Activated CD4-positive, CD25-positive, alpha-beta regulatory T cell treated with anti-CD3 and anti-CD28 coated beads, Interleukin-2, amount 50 U/mL, for 72 hours (primary cell): ENCODE results near the gene UNC5CL.

Source experiments
- DNase-seq: peaks from one replicate; pipeline ENCODE4 v3.0.0; 2021

UNC5CL gene

DNA sequence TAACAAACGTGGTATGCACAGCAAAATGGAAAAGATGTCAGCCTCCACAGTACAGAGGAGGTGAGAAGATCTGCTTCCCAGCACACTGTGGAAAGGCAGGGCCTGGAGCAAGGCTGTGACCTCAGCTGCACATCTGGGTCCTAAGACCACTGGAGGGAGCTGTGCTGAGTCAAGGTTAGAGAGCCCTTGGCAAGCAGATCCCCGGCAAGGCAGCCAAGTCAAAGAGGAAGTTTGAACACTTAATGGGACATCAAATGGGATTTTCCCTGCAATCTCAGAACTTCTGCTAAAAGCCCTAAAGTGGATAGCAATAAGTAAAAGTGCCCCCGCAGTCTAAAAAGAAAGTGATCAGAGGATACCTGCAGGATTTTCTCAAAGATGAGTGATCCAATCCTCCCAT, 39.5 kb downstream of the UNC5CL start:
- no peak for DNase-seq

- no peak for DNase-seq
Observed at GRCh38 chr6:40998661-40999060, 40.4 kb downstream of the UNC5CL start.

DNA sequence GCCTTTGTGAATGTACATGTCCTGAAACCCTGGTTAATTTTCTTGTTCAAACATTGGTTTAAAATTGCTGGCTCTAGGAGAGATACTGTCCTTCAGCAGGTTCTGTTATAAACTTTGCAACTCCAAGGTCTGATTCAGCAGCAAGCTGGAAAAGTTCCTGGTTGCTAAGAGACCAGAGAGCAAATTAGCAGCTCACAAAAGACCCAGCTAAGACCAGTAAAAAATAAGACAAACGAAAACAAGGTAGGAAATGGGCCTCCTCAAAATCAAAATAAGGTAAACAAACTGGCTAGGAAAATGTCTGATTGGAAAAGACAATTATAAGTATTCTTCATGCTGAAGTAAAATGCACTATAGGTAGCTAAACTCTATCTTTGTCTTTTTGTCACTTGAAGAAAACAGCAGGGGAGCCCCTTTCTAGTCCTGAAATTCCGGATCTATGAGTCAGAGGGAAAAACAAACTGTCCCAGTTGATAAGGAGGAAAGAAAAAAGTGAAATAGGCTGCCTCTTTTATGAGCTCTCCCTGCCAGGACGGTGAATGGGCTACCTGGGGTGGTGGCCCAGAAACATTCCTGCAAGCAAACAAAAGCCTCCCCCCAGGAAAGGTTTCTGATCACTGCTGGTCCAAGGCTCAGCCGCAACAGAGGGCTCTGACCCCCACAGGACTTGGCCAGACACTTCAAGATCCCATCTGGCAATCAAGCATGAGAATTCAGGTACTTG, 41.6 kb downstream of the UNC5CL start:
- DNase-seq = no peak

GRCh38 chr6:40996591-40997233, 42.3 kb downstream of the UNC5CL start:
- DNase-seq = no peak

DNA sequence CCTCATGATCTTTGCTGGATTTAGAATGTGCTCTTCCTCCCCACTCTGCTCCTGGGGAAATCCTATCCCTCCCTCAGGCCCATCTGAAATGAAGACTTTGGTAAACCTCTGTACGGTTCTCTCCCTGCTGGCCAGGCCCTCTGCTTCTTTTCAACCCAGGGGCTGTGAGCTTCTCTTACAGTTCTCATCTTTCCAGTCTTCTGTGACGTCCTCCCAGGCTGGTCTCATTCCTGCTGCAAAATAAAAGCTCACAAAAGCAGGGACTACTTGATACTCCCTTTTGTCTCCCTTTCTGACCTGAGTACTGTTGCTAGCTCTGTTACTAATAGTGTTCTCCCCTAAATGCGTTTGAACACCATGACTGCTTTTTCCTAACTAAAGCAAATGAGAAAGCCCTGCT, 46.3 kb downstream of the UNC5CL start:
- no peak for DNase-seq

DNA sequence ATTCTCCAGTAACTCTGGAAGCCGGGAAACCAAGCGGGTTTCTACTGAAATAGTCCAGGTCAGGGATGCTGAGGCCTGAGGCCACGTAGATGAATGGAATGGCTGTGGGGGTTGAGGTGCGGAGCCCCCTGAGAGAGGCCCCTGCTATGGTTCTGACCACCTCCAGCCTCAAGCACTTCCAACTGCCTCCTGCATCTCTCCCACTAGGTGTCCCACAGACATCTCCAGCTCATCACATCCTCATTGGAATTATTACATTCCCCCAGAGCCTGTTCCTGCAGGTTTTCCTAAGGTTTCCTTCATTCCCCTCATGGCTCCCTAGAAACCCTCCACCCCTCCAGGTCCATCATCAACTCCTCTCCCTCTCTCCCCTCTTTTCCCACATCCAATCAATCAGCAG, 48.7 kb downstream of the UNC5CL start:
- no peak for DNase-seq

DNA sequence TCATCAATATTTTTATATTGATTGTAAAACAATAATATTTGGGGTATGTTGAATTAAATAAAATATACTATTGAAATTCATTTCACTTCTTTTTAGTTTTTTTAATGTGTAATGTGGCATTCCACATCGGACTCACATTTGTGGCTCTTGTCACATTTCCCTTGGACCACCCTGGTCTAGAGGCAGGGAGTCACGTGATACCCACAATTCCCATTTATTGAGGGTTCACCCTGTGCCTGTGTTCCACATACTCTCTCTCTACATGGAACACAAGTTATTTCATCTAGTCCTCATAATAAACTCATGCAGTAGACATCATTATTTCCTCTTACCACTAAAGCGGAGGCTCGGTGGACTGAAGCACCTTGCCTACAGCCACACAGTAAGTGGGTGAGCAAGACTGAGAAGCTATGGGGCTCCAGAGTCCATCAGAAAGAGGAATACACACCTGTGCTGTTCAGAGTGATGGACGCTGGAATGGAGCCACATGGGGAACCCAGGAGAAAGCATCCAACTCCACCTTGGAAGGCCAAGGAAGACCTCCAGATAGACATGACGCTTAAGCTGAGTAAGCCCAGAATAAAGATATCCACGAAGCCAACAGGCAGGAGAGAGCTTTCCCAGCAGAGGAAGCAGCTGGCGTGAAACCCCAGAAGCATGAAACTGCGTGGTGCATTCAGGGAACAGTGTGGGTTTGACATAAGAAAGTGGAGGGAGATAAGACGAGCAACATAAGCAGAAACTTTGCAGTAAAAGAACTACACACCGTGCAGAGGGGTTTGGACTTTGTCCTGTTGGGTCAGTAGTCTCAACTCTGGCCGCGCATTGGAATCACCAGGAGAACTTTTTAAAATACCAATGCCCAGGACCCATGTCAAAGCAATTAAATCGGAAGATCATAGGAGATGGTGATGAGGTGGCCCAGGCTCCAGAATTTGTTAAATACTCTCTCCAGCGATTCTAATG, 49.5 kb downstream of the UNC5CL start:
- DNase-seq = no peak

DNA sequence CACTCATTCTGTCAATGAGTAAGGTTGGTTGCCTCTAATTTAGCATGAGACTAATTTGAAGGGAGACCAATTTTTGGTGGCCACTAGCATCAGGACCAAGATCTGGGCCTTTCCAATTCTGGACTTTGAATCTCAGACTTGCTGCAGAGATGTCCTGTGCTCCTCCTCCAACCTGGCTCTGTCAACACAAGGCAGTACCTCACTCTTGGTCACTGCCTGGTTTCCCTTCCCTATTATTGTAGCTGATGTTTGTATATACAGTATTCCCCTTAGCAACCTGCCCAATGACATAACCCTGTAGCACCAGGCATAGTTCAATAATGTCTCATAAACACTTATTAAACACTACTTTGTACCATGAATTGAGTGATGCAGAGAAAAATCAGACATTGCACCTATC, 50.4 kb downstream of the UNC5CL start:
- no peak for DNase-seq

DNA sequence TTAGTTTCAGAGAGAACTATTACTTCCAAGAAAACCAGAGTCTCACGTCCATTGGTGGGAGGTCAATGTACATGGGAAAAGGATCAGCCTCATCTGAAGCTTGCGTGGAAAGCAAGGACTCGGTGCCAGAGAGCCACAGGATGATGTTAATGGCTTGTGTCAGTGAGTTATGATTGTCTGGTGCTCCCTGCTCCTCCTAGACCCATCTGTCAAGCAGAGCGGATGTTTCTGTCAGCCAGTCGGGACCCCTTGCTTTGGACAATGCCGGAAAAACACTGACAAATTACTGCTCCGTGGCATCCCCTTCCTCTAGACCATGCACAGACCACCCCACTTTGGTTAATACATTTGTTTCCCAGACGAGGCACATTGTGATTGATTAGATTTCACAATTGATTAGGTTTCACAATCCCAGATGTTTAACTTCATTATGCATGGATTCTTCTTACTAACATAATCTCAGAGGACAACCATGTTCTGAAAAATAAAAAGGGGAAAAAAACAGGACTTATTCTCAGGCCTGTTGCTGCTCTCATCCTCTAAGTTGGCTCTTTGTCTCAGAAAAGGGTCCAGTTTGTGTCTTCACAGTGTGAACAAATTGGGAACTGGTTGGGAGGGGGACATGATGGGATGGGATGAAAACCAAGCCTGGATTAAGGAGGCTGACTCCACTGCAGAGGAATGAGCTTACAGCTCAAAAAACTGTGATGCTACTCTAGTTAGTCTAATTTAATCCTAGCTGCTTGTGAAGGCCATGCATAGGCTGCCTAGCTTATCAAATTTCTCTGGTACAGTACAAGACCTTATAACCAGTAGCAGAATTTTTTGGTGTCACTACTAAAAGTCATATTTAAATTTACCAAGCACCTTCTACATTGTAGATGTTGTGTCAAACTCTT, 51.9 kb downstream of the UNC5CL start:
- DNase-seq = no peak

DNA sequence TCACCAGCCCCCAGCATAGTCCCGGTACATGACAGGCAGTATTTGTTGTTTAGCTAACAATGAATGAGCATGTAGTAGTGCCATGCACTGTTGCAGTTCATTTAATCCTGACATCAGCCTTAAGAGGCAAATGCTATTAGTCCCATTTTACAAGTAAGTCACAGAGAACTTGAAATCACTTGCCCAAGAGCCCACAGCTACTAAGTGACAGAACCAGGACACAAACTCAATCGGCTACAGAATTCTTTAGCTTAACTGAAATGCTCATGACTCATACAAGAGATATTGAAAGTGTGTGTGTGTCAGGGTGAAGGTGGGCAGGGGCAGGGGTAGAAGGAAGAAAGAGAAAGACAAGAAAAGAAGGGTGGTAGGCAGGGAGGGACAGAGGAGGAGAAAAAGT, 52.7 kb downstream of the UNC5CL start:
- no peak for DNase-seq

GRCh38 chr6:40983752-40984151, 55.3 kb downstream of the UNC5CL start:
- no peak for DNase-seq

- DNase-seq = no peak
Observed at GRCh38 chr6:40982917-40983316, 56.1 kb downstream of the UNC5CL start.

DNA sequence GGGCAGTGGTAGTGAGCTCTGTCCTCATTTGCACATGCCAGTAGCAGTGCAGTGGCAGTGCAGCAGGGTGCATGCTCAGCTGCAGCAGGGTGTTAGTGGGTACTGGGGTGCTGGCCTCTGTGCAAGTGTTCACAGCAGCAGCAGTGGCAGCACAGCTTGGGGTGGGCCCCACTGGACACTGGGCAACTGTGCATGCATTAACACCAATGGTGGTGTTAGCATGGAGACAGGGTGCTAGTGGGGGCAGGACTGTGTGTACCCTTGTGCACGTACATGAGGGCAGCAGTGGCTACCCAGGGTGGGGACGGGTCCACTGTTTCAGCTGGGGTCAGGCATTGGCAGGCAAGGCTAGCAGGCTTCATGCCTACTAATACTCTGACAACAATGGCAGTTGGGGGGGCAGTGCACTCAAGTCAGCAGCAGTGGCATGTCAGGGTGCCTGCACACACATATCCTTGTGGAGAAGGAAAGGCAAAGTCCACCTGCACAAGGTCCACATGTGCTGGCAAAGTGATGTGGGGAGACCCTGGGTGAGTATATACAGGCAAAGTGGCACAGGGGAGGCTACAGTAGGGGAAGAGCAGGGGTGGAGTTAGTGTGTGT, 60.2 kb downstream of the UNC5CL start:
- no peak for DNase-seq

- DNase-seq = no peak
Observed at GRCh38 chr6:40977695-40978094, 61.3 kb downstream of the UNC5CL start.

- DNase-seq = no peak
Observed at GRCh38 chr6:40977085-40977484, 61.9 kb downstream of the UNC5CL start.
